ENCODE results near the gene CHRM1. TPM values are rescaled to one million over a fixed set of nuclear protein-coding genes. Genes with fewer than 3 reads are reported as not detected.

Gene CHRM1
- total and polyA plus RNA-seq, 2 of the 13 experiments (the other 11 are each of a cell fraction or from before 2014, with no cell fraction given), result not detected

DNA sequence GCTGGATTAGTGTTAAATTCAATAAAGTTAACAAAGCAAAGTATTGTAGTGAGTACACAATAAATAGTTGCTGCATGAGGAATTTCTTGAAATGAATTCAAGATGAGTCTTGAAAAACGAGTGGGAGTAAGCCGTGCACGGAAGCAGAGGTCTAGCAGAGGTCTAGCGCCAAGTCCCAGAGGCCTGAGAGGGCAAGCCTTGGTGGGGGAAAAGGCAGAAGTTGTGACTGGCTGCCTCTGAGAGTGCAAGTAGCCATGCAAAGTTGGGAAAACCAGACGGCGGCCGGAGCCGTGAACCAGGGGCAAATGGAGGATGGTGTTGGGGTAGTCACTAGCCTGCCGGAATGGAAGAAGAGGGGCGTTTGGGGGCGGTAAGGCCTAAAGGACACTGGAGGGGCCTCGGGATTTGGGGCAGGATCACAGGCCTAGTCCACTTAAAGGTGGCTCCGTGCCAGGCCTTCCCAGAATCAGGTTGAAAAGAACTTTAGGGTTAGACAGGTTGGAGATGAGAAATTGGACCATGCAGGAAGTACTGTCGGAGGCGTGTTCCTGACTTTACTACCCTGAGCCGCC is 40.8 kb downstream of the CHRM1 start (continued):
- TF ChIP-seq HNF1A (IDR thresholded peaks at IDR 0.05; ENCODE audit: low read depth) (0 out of 2 replicates have a peak, but pooled peaks have one; percentile 10), HNF1A (CRISPR knock-in tag; IDR thresholded peaks at IDR 0.05; ENCODE audit: borderline replicate concordance) (no peak), FLYWCH1 (CRISPR knock-in tag; IDR thresholded peaks at IDR 0.05) (no peak), CBX1 (IDR thresholded peaks at IDR 0.05; ENCODE audit: low read depth) (no peak), SSRP1 (CRISPR knock-in tag; IDR thresholded peaks at IDR 0.05) (no peak), HNRNPK (IDR thresholded peaks at IDR 0.05; ENCODE audit: low read depth, low read length, poor library complexity, severe bottlenecking) (no peak), TFE3 (CRISPR knock-in tag; IDR thresholded peaks at IDR 0.05) (no peak), ZNF160 (CRISPR knock-in tag; IDR thresholded peaks at IDR 0.05) (0 out of 2 replicates have a peak, but pooled peaks have one; percentile 4), CBX5 (CRISPR knock-in tag; IDR thresholded peaks at IDR 0.05; ENCODE audit: borderline replicate concordance) (no peak), XRCC5 (optimal IDR thresholded peaks at IDR 0.05; ENCODE audit: low read length) (no peak), GATA4 (IDR thresholded peaks at IDR 0.05; ENCODE audit: borderline replicate concordance, low read depth) (no peak), ZNF282 (IDR thresholded peaks at IDR 0.05; ENCODE audit: partially characterized antibody) (no peak), ZNF580 (CRISPR knock-in tag; IDR thresholded peaks at IDR 0.05; ENCODE audit: borderline replicate concordance, low read depth) (no peak), ZZZ3 (CRISPR knock-in tag; IDR thresholded peaks at IDR 0.05; ENCODE audit: borderline replicate concordance) (no peak), ZNF703 (CRISPR knock-in tag; IDR thresholded peaks at IDR 0.05; ENCODE audit: borderline replicate concordance) (0 out of 2 replicates have a peak, but pooled peaks have one; percentile 80), ZNF333 (CRISPR knock-in tag; IDR thresholded peaks at IDR 0.05; ENCODE audit: borderline replicate concordance) (no peak), ZNF234 (CRISPR knock-in tag; conservative IDR thresholded peaks at IDR 0.05) (0 out of 2 replicates have a peak, but pooled peaks have one; percentile 48)
- TF ChIP-seq, protein P1, sequence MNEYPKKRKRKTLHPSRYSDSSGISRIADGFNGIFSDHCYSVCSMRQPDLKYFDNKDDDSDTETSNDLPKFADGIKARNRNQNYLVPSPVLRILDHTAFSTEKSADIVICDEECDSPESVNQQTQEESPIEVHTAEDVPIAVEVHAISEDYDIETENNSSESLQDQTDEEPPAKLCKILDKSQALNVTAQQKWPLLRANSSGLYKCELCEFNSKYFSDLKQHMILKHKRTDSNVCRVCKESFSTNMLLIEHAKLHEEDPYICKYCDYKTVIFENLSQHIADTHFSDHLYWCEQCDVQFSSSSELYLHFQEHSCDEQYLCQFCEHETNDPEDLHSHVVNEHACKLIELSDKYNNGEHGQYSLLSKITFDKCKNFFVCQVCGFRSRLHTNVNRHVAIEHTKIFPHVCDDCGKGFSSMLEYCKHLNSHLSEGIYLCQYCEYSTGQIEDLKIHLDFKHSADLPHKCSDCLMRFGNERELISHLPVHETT (CRISPR knock-in tag; conservative IDR thresholded peaks at IDR 0.05), result 0 out of 2 replicates have a peak, but pooled peaks have one; percentile 2
- TF ChIP-seq, protein P2, sequence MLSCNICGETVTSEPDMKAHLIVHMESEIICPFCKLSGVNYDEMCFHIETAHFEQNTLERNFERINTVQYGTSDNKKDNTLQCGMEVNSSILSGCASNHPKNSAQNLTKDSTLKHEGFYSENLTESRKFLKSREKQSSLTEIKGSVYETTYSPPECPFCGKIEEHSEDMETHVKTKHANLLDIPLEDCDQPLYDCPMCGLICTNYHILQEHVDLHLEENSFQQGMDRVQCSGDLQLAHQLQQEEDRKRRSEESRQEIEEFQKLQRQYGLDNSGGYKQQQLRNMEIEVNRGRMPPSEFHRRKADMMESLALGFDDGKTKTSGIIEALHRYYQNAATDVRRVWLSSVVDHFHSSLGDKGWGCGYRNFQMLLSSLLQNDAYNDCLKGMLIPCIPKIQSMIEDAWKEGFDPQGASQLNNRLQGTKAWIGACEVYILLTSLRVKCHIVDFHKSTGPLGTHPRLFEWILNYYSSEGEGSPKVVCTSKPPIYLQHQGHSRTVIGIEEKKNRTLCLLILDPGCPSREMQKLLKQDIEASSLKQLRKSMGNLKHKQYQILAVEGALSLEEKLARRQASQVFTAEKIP (CRISPR knock-in tag; IDR thresholded peaks at IDR 0.05; ENCODE audit: borderline replicate concordance), result no peak

All from HepG2 (cell line).